ENCODE data around the gene LRG1.

DNA sequence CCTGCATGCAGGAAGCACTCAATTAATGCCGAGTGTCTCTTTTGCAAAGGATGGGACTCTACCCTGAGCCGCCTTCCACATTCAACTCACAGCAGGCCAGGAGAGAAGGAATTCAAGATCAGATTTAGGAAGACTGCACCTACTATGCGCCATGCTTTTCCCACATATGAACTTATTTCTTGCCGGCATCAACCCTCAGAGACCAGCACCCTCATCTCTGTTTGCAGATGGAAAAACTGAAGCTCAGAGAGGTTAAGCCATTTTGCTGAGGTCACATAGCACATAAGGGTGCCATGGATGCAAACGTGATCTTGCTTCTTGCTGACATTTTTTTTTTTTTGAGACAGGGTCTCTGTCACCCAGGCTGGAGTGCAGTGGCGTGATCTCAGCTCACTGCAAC, 33.8 kb upstream of the LRG1 start:
- no peak for TF ChIP-seq MLLT1 (IDR thresholded peaks at IDR 0.05)
- no peak for TF ChIP-seq ZNF274 (IDR thresholded peaks at IDR 0.05; ENCODE audit: insufficient read depth, insufficient read length)
- no peak for TF ChIP-seq NFYB (IDR thresholded peaks at IDR 0.05; ENCODE audit: insufficient read depth, low read depth, low read length)
- TF ChIP-seq ZBED1 (IDR thresholded peaks at IDR 0.05; ENCODE audit: borderline replicate concordance) = no peak
- TF ChIP-seq SMC3 (IDR thresholded peaks at IDR 0.05; ENCODE audit: borderline replicate concordance, low read length) = no peak
- no peak for TF ChIP-seq NFXL1 (IDR thresholded peaks at IDR 0.05; ENCODE audit: borderline replicate concordance)
